Activated CD8-positive, alpha-beta T cell treated with anti-CD3 and anti-CD28 coated beads, Interleukin-2, amount 10 ng/mL, durations not matched to agents 7 days and 5 days (primary cell): ENCODE results near the gene ZNF429. TPM values are rescaled to one million over a fixed set of nuclear protein-coding genes. Genes with fewer than 3 reads are reported as not detected.
"Not testable (repeated sequence)": the region's sequence is repeated elsewhere in the genome, so short reads cannot be mapped to it uniquely, and the experiment has no call there.

Experiments
- ATAC-seq: fragments of 150-1000 bp; cut with Tn5 transposase; one replicate; pipeline ENCODE4 v1.10.0; 2021; ENCODE audit warnings: moderate library complexity
- CTCF ChIA-PET: fragments of 350-600 bp; sonication (Branson Sonifier 250); formaldehyde crosslinking; loops from one replicate; lab custom pipeline; 2021; ENCODE audit warnings: antibody characterized with exemption; lab: Charles Lee
- POLR2A ChIA-PET: fragments of 350-600 bp; sonication (Branson Sonifier 250); formaldehyde crosslinking; loops from one replicate; lab custom pipeline; 2021; ENCODE audit warnings: antibody characterized with exemption; lab: Charles Lee
- DNase-seq: peaks from one replicate; pipeline ENCODE4 v3.0.0-alpha.2; 2020
- H3K27ac Mint-ChIP-seq: one replicate; pipeline ENCODE4 v1.8.0; 2021; ENCODE audit warnings: mild to moderate bottlenecking, mixed read lengths
- H3K27me3 Mint-ChIP-seq: one replicate; pipeline ENCODE4 v1.8.0; 2021; ENCODE audit warnings: low read depth, mixed read lengths
- H3K36me3 Mint-ChIP-seq: one replicate; pipeline ENCODE4 v1.8.0; 2021; ENCODE audit warnings: low read depth, mixed read lengths
- H3K4me1 Mint-ChIP-seq: one replicate; pipeline ENCODE4 v1.8.0; 2021; ENCODE audit warnings: low read depth, mixed read lengths
- H3K4me3 Mint-ChIP-seq: one replicate; pipeline ENCODE4 v1.8.0; 2021; ENCODE audit warnings: mild to moderate bottlenecking, mixed read lengths
- H3K9me3 Mint-ChIP-seq: one replicate; pipeline ENCODE4 v1.8.0; 2022; ENCODE audit warnings: mixed read lengths; ENCODE audit not compliant: insufficient read depth
- total RNA-seq, 2 experiments: library from RNA; stranded (reverse); gene quantifications; one replicate each; pipeline ENCODE4 v1.2.3, GENCODE V29; 2021

ZNF429 gene
- total RNA-seq, 2 experiments from 2014 or later: 13.0 to 14.0 TPM

- Mint-ChIP-seq H3K27ac (peak overlapping the region; percentile 23), H3K9me3 (peaks cover 65% of the 10 kb centered on the region), H3K4me1 (peaks cover 2% of the 10 kb centered on the region), H3K27me3 (no peaks in the 10 kb centered on the region), H3K36me3 (peaks cover 69% of the 10 kb centered on the region), H3K4me3 (no peak overlapping the region)
- no peak for DNase-seq
- ATAC-seq: no peak
- ChIA-PET POLR2A (no interaction called here), CTCF (no interaction called here)
These were observed 14.1 kb downstream of the ZNF429 start for GRCh38 chr19:21519488-21519887.

DNA sequence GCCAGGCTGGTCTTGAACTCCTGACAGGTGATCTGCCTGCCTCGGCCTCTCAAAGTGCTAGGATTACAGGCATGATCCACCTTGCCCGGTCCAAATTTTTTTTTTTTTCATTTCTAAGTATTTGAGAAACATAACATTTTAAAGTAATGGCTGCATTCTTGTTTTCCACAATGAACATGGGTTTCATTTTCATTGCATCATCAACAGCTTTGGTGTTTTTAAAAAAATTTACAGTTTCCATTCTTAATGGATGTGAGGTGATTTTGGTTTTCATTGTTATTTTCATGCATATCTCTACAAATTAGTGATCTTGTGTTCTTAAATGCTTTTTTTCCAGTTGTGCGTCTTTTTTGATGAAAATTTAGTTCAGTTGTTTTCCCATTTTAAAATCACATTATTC, 27.5 kb downstream of the ZNF429 start:
- peaks cover 49% of the 10 kb centered on the region for H3K9me3 Mint-ChIP-seq
- H3K27me3 Mint-ChIP-seq: no peaks in the 10 kb centered on the region
- no peaks in the 10 kb centered on the region for H3K4me1 Mint-ChIP-seq
- no peak overlapping the region for H3K4me3 Mint-ChIP-seq
- no peak for DNase-seq
- POLR2A ChIA-PET: no interaction called here
- ATAC-seq: no peak
- H3K27ac Mint-ChIP-seq: no peak overlapping the region
- H3K36me3 Mint-ChIP-seq: peaks cover 70% of the 10 kb centered on the region
- CTCF ChIA-PET: no interaction called here

- POLR2A ChIA-PET, CTCF ChIA-PET, H3K27me3 Mint-ChIP-seq, H3K27ac Mint-ChIP-seq, ATAC-seq, H3K4me1 Mint-ChIP-seq, H3K4me3 Mint-ChIP-seq, DNase-seq: not testable (repeated sequence)
- H3K9me3 Mint-ChIP-seq: peaks cover 59% of the 10 kb centered on the region
- peaks cover 57% of the 10 kb centered on the region for H3K36me3 Mint-ChIP-seq
These were observed 31.4 kb downstream of the ZNF429 start for GRCh38 chr19:21536741-21537290.

- POLR2A ChIA-PET: interaction anchor here (1.0 kb wide), 1 partner anchor 10 kb away, joined by 4 read pairs; no protein-coding TSS in a partner anchor
- no peaks in the 10 kb centered on the region for H3K27me3 Mint-ChIP-seq
- H3K9me3 Mint-ChIP-seq: peaks cover 21% of the 10 kb centered on the region
- ATAC-seq (no peak), DNase-seq (no peak)
- peaks cover 64% of the 10 kb centered on the region for H3K36me3 Mint-ChIP-seq
- CTCF ChIA-PET: no interaction called here
- no peaks in the 10 kb centered on the region for H3K4me1 Mint-ChIP-seq
- no peak overlapping the region for H3K4me3 Mint-ChIP-seq
- H3K27ac Mint-ChIP-seq: no peak overlapping the region
These were observed 54.0 kb downstream of the ZNF429 start for GRCh38 chr19:21559444-21559843.

DNA sequence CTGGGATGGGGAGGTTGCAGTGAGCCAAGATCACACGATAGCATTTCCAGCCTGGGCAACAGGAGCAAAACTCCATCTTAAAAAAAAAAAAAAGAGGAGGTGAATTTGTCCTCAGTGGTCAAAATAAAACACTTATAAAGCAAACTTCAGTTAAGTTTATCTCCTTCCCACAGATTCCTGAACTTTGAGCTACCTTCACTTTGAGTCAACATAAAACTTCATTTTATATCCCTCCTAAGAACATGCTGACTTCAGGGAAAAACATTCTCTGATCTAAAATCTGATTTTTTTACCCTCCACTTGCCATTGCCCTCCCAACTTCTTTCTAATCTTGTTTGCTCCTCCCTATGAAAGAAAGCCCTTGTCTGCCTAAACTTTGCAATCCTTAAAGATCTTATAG, 59.0 kb downstream of the ZNF429 start:
- no peak overlapping the region for H3K27ac Mint-ChIP-seq
- no peak for ATAC-seq
- no peaks in the 10 kb centered on the region for H3K27me3 Mint-ChIP-seq
- H3K4me1 Mint-ChIP-seq: peaks cover 16% of the 10 kb centered on the region
- H3K36me3 Mint-ChIP-seq: peaks cover 62% of the 10 kb centered on the region
- no peak overlapping the region for H3K4me3 Mint-ChIP-seq
- H3K9me3 Mint-ChIP-seq: peaks cover 15% of the 10 kb centered on the region
- CTCF ChIA-PET: interaction anchor here (0.6 kb wide), 1 partner anchor 139 kb away, joined by 3 read pairs; no protein-coding TSS in a partner anchor
- POLR2A ChIA-PET: no interaction called here
- no peak for DNase-seq

- no peak for ATAC-seq
- no peak overlapping the region for H3K4me3 Mint-ChIP-seq
These were observed 60.7 kb downstream of the ZNF429 start for GRCh38 chr19:21566073-21566472.

DNA sequence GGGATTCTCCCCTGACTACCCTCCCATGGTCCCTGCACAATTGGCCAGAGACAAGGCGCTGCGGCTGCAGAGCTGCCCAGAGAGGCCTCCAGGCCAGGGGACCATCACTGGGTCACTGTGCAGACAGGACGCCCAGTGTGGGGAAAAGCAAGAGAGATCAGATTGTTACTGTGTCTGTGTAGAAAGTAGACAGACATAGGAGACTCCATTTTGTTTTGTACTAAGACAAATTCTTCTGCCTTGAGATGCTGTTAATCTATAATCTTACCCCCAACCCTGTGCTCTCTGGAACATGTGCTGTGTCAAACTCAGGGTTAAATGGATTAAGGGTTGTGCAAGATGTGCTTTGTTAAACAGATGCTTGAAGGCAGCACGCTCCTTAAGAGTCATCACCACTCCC, 62.4 kb downstream of the ZNF429 start:
- peak overlapping the region; percentile 94 for H3K4me3 Mint-ChIP-seq

More at GRCh38 chr19:21566073-21566472, 60.7 kb downstream of the ZNF429 start:
- DNase-seq: no peak
- Mint-ChIP-seq H3K27ac (no peak overlapping the region), H3K36me3 (peaks cover 56% of the 10 kb centered on the region), H3K27me3 (no peaks in the 10 kb centered on the region), H3K9me3 (peaks cover 12% of the 10 kb centered on the region), H3K4me1 (peaks cover 18% of the 10 kb centered on the region)
- POLR2A ChIA-PET: interaction anchor here (1.1 kb wide), 1 partner anchor 60 kb away, joined by 4 read pairs; the partner anchor contains the start of gene ZNF429
- CTCF ChIA-PET: no interaction called here

GRCh38 chr19:21568816-21569493, 63.6 kb downstream of the ZNF429 start:
- Mint-ChIP-seq H3K36me3 (peaks cover 36% of the 10 kb centered on the region), H3K4me3 (peak overlapping the region; percentile 94), H3K27ac (peak overlapping the region; percentile 96), H3K27me3 (no peaks in the 10 kb centered on the region), H3K9me3 (peaks cover 15% of the 10 kb centered on the region), H3K4me1 (peaks cover 18% of the 10 kb centered on the region)
- ChIA-PET CTCF (interaction anchor here (0.7 to 1.4 kb wide), 5 partner anchors 11 to 267 kb away, joined by 3 to 6 read pairs (median 3); partner anchors contain the start of genes ZNF429 and ZNF43), POLR2A (interaction anchor here (0.9 to 2.2 kb wide), 9 partner anchors 9 to 793 kb away, joined by 3 to 18 read pairs (median 5); partner anchors contain the start of genes ZNF100, ZNF429, ZNF43 and ZNF493)
- ATAC-seq: peak; percentile 99
- DNase-seq: peak; percentile 92

More for the DNA sequence above, 62.4 kb downstream of the ZNF429 start:
- POLR2A ChIA-PET, ATAC-seq, DNase-seq, H3K27ac Mint-ChIP-seq, H3K27me3 Mint-ChIP-seq, CTCF ChIA-PET: not testable (repeated sequence)
- H3K4me1 Mint-ChIP-seq: peaks cover 18% of the 10 kb centered on the region
- H3K36me3 Mint-ChIP-seq: peaks cover 45% of the 10 kb centered on the region
- peaks cover 15% of the 10 kb centered on the region for H3K9me3 Mint-ChIP-seq

DNA sequence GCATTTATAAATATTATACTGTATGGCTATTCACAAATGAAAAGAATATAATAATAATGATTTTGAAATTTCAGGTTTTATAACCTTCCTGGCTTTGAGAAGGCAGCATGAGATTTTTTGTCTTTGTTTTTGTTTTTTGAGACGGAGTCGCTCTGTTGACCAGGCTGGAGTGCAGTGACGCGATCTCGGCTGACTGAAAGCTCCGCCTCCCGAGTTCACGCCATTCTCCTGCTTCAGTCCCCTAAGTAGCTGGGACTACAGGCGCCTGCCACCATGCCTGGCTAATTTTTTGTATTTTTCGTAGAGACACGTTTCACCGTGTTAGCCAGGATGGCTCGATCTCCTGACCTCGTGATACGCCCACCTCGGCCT, 64.1 kb downstream of the ZNF429 start:
- H3K36me3 Mint-ChIP-seq: peaks cover 32% of the 10 kb centered on the region
- H3K27ac Mint-ChIP-seq: peak overlapping the region; percentile 96
- DNase-seq (peak; percentile 74), ATAC-seq (peak; percentile 64)
- no peaks in the 10 kb centered on the region for H3K27me3 Mint-ChIP-seq
- H3K4me1 Mint-ChIP-seq: peaks cover 18% of the 10 kb centered on the region
- ChIA-PET POLR2A (interaction anchor here (0.9 to 2.2 kb wide), 9 partner anchors 9 to 794 kb away, joined by 3 to 18 read pairs (median 5); partner anchors contain the start of genes ZNF100, ZNF429, ZNF43 and ZNF493), CTCF (interaction anchor here (0.7 to 1.4 kb wide), 4 partner anchors 11 to 266 kb away, joined by 3 to 6 read pairs (median 3); partner anchors contain the start of genes ZNF429 and ZNF43)
- peak overlapping the region; percentile 94 for H3K4me3 Mint-ChIP-seq
- H3K9me3 Mint-ChIP-seq: peaks cover 15% of the 10 kb centered on the region

DNA sequence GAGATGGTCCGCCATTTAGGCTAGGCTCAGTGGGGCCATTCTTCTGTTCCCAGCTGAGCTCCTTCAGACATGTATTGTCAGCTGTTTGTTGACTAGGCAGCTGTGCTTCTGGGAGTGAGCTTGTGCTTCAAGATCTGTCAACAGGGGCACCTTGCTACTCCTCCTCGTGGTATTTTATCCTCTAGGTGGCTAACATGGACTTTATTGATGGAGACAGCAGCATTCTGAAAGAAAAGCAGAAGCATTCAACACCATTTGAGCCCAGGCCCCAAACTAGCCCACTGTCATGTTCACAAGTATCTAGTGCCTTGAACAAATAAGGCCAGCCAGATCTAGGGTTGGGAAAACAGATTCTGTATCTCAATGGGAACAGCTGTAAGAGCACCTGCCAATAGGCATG, 65.9 kb downstream of the ZNF429 start:
- no peak for DNase-seq
- ChIA-PET POLR2A (interaction anchor here (0.8 kb wide), 1 partner anchor 66 kb away, joined by 4 read pairs; the partner anchor contains the start of gene ZNF429), CTCF (interaction anchor here (1.3 kb wide), 1 partner anchor 196 kb away, joined by 3 read pairs; the partner anchor contains the start of gene ZNF100)
- Mint-ChIP-seq H3K27me3 (no peaks in the 10 kb centered on the region), H3K27ac (no peak overlapping the region), H3K4me1 (peaks cover 15% of the 10 kb centered on the region), H3K36me3 (peaks cover 24% of the 10 kb centered on the region), H3K4me3 (no peak overlapping the region), H3K9me3 (peaks cover 17% of the 10 kb centered on the region)
- no peak for ATAC-seq

DNA sequence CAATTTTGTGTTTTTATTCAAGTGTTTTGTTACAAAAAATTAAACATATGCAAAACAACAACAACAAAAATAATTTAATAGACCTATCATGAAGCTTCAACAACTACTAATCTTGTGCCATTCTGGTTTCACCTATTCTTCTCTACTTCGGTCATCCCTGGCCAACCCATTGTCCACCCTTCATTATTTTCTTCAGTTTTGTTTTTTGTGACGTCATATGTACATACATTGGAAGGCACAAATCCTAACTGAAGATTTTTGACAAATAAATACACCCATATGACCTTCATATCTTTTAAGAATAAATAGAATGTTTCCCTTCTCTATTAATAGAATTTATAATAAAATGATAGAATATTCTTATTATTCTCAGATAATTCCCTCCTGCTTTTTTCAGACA, 69.2 kb downstream of the ZNF429 start:
- H3K4me3 Mint-ChIP-seq: no peak overlapping the region
- peaks cover 4% of the 10 kb centered on the region for H3K4me1 Mint-ChIP-seq
- no peak for ATAC-seq
- H3K9me3 Mint-ChIP-seq: peaks cover 20% of the 10 kb centered on the region
- H3K27ac Mint-ChIP-seq: no peak overlapping the region
- DNase-seq: no peak
- CTCF ChIA-PET: no interaction called here
- H3K36me3 Mint-ChIP-seq: peaks cover 10% of the 10 kb centered on the region
- no peaks in the 10 kb centered on the region for H3K27me3 Mint-ChIP-seq
- POLR2A ChIA-PET: no interaction called here

DNA sequence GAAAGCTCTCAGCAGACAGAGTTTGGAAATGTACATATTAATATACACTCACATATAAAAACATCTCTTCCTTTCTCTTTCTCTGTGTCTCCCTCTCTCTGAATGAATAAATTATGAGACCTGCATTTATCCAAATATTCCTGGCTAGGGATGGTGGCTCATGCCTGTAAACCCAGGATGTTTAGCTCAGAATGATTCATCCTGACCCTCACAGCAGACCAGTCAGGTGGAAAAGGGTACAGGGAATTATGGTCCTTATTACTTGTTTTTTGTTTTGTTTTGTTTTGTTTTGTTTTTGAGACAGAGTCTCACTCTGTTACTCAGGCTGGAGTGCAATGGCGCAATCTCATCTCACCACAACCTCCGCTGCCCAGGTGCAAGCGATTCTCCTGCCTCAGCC, 71.1 kb downstream of the ZNF429 start:
- no peak overlapping the region for H3K27ac Mint-ChIP-seq
- H3K4me1 Mint-ChIP-seq: peaks cover 18% of the 10 kb centered on the region
- H3K4me3 Mint-ChIP-seq: no peak overlapping the region
- H3K36me3 Mint-ChIP-seq: peaks cover 8% of the 10 kb centered on the region
- DNase-seq (no peak), ATAC-seq (no peak)
- POLR2A ChIA-PET: no interaction called here
- CTCF ChIA-PET: no interaction called here
- H3K27me3 Mint-ChIP-seq: no peaks in the 10 kb centered on the region
- peaks cover 22% of the 10 kb centered on the region for H3K9me3 Mint-ChIP-seq
